Endothelial cell of umbilical vein (primary cell): ENCODE results near the gene C3orf22. TPM values are rescaled to one million over a fixed set of nuclear protein-coding genes. Genes with fewer than 3 reads are reported as not detected.

Experiments used
- BruUV-seq: library from RNA; stranded (reverse); fragments of 400-500 nt; replicated peaks from 2 replicates; lab custom pipeline; 2021; lab: Mats Ljungman, UMichigan
- CTCF ChIA-PET: fragments of 300-600, 350-600 bp; sonication (Branson Sonifier 250); formaldehyde crosslinking; loops from one replicate; lab custom pipeline; 2021; ENCODE audit warnings: antibody characterized with exemption, inconsistent platforms; lab: Charles Lee
- POLR2A ChIA-PET: fragments of 300-600, 350-600 bp; sonication (Branson Sonifier 250); formaldehyde crosslinking; loops from one replicate; lab custom pipeline; 2021; ENCODE audit warnings: antibody characterized with exemption, inconsistent platforms; lab: Charles Lee
- DNase-seq: peaks from one replicate; pipeline ENCODE4 v3.0.0-alpha.2; 2011; ENCODE audit warnings: low read depth, low spot score
- FAIRE-seq: peaks from 2 replicates; lab custom pipeline; 2011; peaks lifted over from hg19 to GRCh38; lab: Jason Lieb, UNC
- H2AFZ ChIP-seq: 2 replicates; pipeline ENCODE4 v1.6.0; 2012; ENCODE audit warnings: low read depth, low read length, control low read depth, inconsistent platforms
- H3K27ac ChIP-seq: 2 replicates; pipeline ENCODE4 v1.5.1; 2011; ENCODE audit warnings: low read depth, mild to moderate bottlenecking, control low read depth, low read length, moderate library complexity; ENCODE audit not compliant: insufficient read depth
- H3K27me3 ChIP-seq, 2 experiments: 2 replicates each; pipeline versions ENCODE4 v1.6.0 to v1.6.1; 2011; ENCODE audit warnings: low read length in 2 of 2, mixed read lengths in 1 of 2; ENCODE audit not compliant: control insufficient read depth in 2 of 2, insufficient read depth in 2 of 2
- H3K36me3 ChIP-seq, 2 experiments: 2 replicates in 1 of 2; 3 replicates in 1 of 2; pipeline ENCODE4 v1.5.1; 2011; ENCODE audit warnings: low read length in 2 of 2, mild to moderate bottlenecking in 1 of 2, moderate library complexity in 1 of 2; ENCODE audit not compliant: control insufficient read depth in 2 of 2, insufficient read depth in 2 of 2; ENCODE audit errors: extremely low read depth in 1 of 2
- H3K4me1 ChIP-seq: 3 replicates; pipeline ENCODE4 v1.5.1; 2011; ENCODE audit warnings: mild to moderate bottlenecking, low read length; ENCODE audit not compliant: control insufficient read depth, insufficient read depth; ENCODE audit errors: extremely low read depth
- H3K4me2 ChIP-seq: 2 replicates; pipeline ENCODE4 v1.6.1; 2011; ENCODE audit warnings: low read length, control low read depth, mixed read lengths; ENCODE audit not compliant: insufficient read depth
- H3K4me3 ChIP-seq, 3 experiments: fragments of 200-600 bp in 1 of 3; sonication (generic), shearing (Covaris generic) in 1 of 3; replicated peaks in 1 of 3; 2 replicates each; pipeline ENCODE4 v1.5.1; 2011 to 2016; ENCODE audit warnings: control low read depth in 3 of 3, low read length in 3 of 3, mild to moderate bottlenecking in 2 of 3, inconsistent platforms in 1 of 3, low read depth in 1 of 3, moderate library complexity in 1 of 3; ENCODE audit not compliant: insufficient read depth in 1 of 3
- H3K79me2 ChIP-seq: 2 replicates; pipeline ENCODE4 v1.6.0; 2012; ENCODE audit warnings: low read length, inconsistent platforms; ENCODE audit not compliant: control insufficient read depth, insufficient read depth
- H3K9ac ChIP-seq: replicated peaks from 2 replicates; pipeline ENCODE3; 2011; ENCODE audit warnings: low read length, control low read depth; ENCODE audit not compliant: insufficient read depth; ENCODE audit errors: extremely low read depth
- H3K9me1 ChIP-seq: replicated peaks from 3 replicates; pipeline ENCODE4 v1.6.0; 2011; ENCODE audit warnings: mild to moderate bottlenecking, low read length; ENCODE audit not compliant: control insufficient read depth, insufficient read depth; ENCODE audit errors: extremely low read depth
- H3K9me3 ChIP-seq: replicated peaks from 2 replicates; pipeline ENCODE4 v1.5.1; 2012; ENCODE audit warnings: low read length, inconsistent platforms; ENCODE audit not compliant: control insufficient read depth, insufficient read depth
- H4K20me1 ChIP-seq: replicated peaks from 2 replicates; pipeline ENCODE3; 2011; ENCODE audit warnings: mild to moderate bottlenecking, low read length; ENCODE audit not compliant: control insufficient read depth, insufficient read depth; ENCODE audit errors: extremely low read depth
- EZH2 ChIP-seq: IDR thresholded peaks from 2 replicates; pipeline ENCODE4 v1.6.1; 2012; ENCODE audit warnings: borderline replicate concordance, low read depth, mild to moderate bottlenecking, moderate library complexity, low read length, inconsistent platforms; ENCODE audit not compliant: severe bottlenecking
- FOS ChIP-seq: IDR thresholded peaks from 2 replicates; pipeline ENCODE4 v1.6.1; 2011; ENCODE audit warnings: mild to moderate bottlenecking, low read length, moderate library complexity, borderline replicate concordance; ENCODE audit not compliant: insufficient read depth
- GATA2 ChIP-seq: IDR thresholded peaks from 2 replicates; pipeline ENCODE4 v1.7.0; 2011; ENCODE audit warnings: low read depth, mild to moderate bottlenecking, moderate library complexity, mixed read lengths, low read length; ENCODE audit not compliant: insufficient read length, insufficient read depth
- JUN ChIP-seq: IDR thresholded peaks from 2 replicates; pipeline ENCODE4 v1.6.1; 2011; ENCODE audit warnings: borderline replicate concordance, low read depth; ENCODE audit not compliant: insufficient read length, insufficient read depth
- MYC ChIP-seq: IDR thresholded peaks from one replicate; pipeline ENCODE4 v1.6.1; 2011; ENCODE audit warnings: mild to moderate bottlenecking, low read depth, low read length
- POLR2A ChIP-seq: IDR thresholded peaks from 2 replicates; pipeline ENCODE4 v1.6.1; 2012; ENCODE audit warnings: low read depth, mild to moderate bottlenecking, control low read depth, low read length
- POLR2AphosphoS5 ChIP-seq: IDR thresholded peaks from 2 replicates; pipeline ENCODE4 v1.6.1; 2012; ENCODE audit warnings: low read depth, mild to moderate bottlenecking, control low read depth, low read length, moderate library complexity; ENCODE audit not compliant: insufficient read depth
- dilution Hi-C: fragments of 300-500 bp; cut with MboI; formaldehyde crosslinking; loops from one replicate; pipeline ENCODE4 v1.15.0; 2019; ENCODE audit warnings: low sequenced_read_pairs; ENCODE audit not compliant: extremely low pct_ligation_motif_present
- intact Hi-C: fragments of 100-400 bp; cut with micrococcal nuclease; formaldehyde crosslinking; loops from one replicate; pipeline ENCODE4 v1.10.0; 2022
- polyA plus RNA-seq, 4 experiments: library from polyadenylated mRNA; depleted of rRNA in 3 of 4; stranded (reverse) in 3 of 4; unstranded in 1 of 4; fragments of >200 nt; gene quantifications; 2 replicates each; pipeline versions ENCODE4 v1.2.1 to v1.2.3, GENCODE V29; 2011 to 2012; ENCODE audit warnings: missing spikeins in 1 of 4
- total RNA-seq: library from RNA; stranded (reverse); gene quantifications from 2 replicates; pipeline ENCODE4 v1.2.3, GENCODE V29; 2021
- TF ChIP-seq, protein P1 (sequence below): IDR thresholded peaks from 2 replicates; pipeline ENCODE4 v1.6.1; 2011; ENCODE audit not compliant: insufficient read depth, insufficient read length
- TF ChIP-seq, protein P2 (sequence below), 2 donors: IDR thresholded peaks; 1 replicate in 1 of 2; 2 replicates in 1 of 2; pipeline ENCODE4 v1.5.1; 2011; ENCODE audit warnings: low read length in 2 of 2, mild to moderate bottlenecking in 2 of 2, moderate library complexity in 2 of 2, control low read depth in 1 of 2, inconsistent platforms in 1 of 2, low read depth in 1 of 2; ENCODE audit not compliant: insufficient read depth in 1 of 2; ENCODE audit errors: extremely low read depth in 1 of 2

Gene C3orf22
- total and polyA plus RNA-seq, 2 donors (not counting 3 experiments of a cell fraction or from before 2014, with no cell fraction given), result not detected

GRCh38 chr3:126549861-126550487 lies 8.8 kb downstream of the C3orf22 start:
- no peak for TF ChIP-seq JUN
- no peak for TF ChIP-seq POLR2AphosphoS5
- TF ChIP-seq GATA2, result no peak
- no peak for TF ChIP-seq EZH2
- TF ChIP-seq FOS, result no peak
- no peak for TF ChIP-seq MYC
- TF ChIP-seq, protein P1, sequence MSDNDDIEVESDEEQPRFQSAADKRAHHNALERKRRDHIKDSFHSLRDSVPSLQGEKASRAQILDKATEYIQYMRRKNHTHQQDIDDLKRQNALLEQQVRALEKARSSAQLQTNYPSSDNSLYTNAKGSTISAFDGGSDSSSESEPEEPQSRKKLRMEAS, result no peak
- no peak for TF ChIP-seq POLR2A
- TF ChIP-seq, protein P2, sequence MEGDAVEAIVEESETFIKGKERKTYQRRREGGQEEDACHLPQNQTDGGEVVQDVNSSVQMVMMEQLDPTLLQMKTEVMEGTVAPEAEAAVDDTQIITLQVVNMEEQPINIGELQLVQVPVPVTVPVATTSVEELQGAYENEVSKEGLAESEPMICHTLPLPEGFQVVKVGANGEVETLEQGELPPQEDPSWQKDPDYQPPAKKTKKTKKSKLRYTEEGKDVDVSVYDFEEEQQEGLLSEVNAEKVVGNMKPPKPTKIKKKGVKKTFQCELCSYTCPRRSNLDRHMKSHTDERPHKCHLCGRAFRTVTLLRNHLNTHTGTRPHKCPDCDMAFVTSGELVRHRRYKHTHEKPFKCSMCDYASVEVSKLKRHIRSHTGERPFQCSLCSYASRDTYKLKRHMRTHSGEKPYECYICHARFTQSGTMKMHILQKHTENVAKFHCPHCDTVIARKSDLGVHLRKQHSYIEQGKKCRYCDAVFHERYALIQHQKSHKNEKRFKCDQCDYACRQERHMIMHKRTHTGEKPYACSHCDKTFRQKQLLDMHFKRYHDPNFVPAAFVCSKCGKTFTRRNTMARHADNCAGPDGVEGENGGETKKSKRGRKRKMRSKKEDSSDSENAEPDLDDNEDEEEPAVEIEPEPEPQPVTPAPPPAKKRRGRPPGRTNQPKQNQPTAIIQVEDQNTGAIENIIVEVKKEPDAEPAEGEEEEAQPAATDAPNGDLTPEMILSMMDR (IDR thresholded peaks at IDR 0.05; ENCODE audit: extremely low read depth in 1 of 2, insufficient read depth in 1 of 2, low read depth in 1 of 2, low read length in 2 of 2), result no peak
- CTCF ChIA-PET, result no interaction called here
- intact Hi-C loops, result no loop called here

More at GRCh38 chr3:126549861-126550487, 8.8 kb downstream of the C3orf22 start:
- no TSS peak for BruUV-seq
- FAIRE-seq (no peak), DNase-seq (no peak)
- H3K79me2 ChIP-seq, result no peaks in the 10 kb centered on the region
- POLR2A ChIA-PET, result no interaction called here
- peaks cover 0 to 2% of the 10 kb centered on the region in 2 experiments for H3K27me3 ChIP-seq
- H4K20me1 ChIP-seq, result no peaks in the 10 kb centered on the region
- H3K9me1 ChIP-seq, result no peaks in the 10 kb centered on the region
- no peak overlapping the region for H3K9ac ChIP-seq
- no peak overlapping the region for H3K4me3 ChIP-seq
- H3K9me3 ChIP-seq, result no peaks in the 10 kb centered on the region
- dilution Hi-C loops, result no loop called here
- no peaks in the 10 kb centered on the region for H3K36me3 ChIP-seq
- H2AFZ ChIP-seq, result no peak overlapping the region
- no peaks in the 10 kb centered on the region for H3K4me1 ChIP-seq
- no peak overlapping the region for H3K4me2 ChIP-seq
- H3K27ac ChIP-seq, result no peak overlapping the region
